ENCODE measurements around the gene HS6ST1. TPM values are rescaled to one million over a fixed set of nuclear protein-coding genes. Genes with fewer than 3 reads are reported as not detected.

Gene HS6ST1
- total RNA-seq, 2 experiments from 2014 or later: 13.6 to 17.6 TPM

DNA sequence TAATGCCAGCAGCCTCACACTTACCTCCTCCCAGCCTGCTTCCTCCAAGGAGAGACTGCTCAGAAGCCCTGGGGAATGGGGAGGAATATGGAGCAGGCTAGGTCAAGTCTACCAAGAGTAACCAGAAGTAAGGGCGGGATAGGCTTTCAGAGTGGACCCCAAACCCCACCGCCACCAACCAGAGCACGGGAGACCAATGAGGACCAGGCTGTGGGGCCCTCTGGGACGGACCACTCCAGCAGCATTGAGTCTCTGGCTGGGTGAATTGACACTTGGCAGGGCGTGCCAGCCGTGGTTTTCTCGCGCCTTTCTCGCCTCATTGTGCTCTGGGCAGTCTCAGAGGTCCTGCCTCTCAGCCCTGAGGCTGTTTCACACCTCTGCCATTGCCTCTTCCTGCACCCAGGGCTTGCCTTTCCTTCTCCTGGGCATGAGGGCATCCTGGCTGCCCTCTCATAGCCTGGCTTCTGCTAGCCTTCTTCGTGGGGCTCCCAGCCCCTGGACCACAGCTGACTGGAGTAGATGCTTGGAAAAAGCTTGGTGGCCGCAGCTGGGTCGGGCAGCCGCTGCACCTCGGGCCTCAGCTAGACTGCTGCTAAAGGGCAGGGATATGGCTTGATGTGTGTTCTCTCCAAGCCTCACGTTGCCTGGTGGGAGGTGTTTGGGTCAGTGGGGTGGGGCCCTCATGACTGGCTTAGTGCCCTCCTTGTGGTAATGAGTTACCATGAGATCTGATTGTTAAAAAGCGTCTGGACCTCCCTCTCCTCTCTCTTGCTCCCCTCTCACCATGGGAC lies 40.5 kb upstream of the HS6ST1 start:
- Histone ChIP-seq H2AFZ (ENCODE audit: low read length) (no peak overlapping the region), H4K20me1 (ENCODE audit: insufficient read depth, low read length) (no peaks in the 10 kb centered on the region), H3K4me1 (ENCODE audit: insufficient read depth, low read length, poor library complexity, severe bottlenecking) (no peaks in the 10 kb centered on the region), H3K27ac (ENCODE audit: low read depth, low read length, poor library complexity, severe bottlenecking) (no peak overlapping the region), H3K79me2 (ENCODE audit: insufficient read depth, low read depth, low read length) (no peaks in the 10 kb centered on the region), H3K4me3 (ENCODE audit: low read depth, low read length, poor library complexity, severe bottlenecking) (no peak overlapping the region), H3K36me3 (ENCODE audit: insufficient read depth, low read length) (no peaks in the 10 kb centered on the region), H3K4me2 (ENCODE audit: low read length) (no peak overlapping the region), H3K9me2 (ENCODE audit: insufficient read depth, low read length) (no peaks in the 10 kb centered on the region), H3K9me3 (ENCODE audit: low read length) (no peaks in the 10 kb centered on the region)
- intact Hi-C loops (cut with micrococcal nuclease; ENCODE audit: unreplicated experiment): no loop called here
- TF ChIP-seq, protein P1, sequence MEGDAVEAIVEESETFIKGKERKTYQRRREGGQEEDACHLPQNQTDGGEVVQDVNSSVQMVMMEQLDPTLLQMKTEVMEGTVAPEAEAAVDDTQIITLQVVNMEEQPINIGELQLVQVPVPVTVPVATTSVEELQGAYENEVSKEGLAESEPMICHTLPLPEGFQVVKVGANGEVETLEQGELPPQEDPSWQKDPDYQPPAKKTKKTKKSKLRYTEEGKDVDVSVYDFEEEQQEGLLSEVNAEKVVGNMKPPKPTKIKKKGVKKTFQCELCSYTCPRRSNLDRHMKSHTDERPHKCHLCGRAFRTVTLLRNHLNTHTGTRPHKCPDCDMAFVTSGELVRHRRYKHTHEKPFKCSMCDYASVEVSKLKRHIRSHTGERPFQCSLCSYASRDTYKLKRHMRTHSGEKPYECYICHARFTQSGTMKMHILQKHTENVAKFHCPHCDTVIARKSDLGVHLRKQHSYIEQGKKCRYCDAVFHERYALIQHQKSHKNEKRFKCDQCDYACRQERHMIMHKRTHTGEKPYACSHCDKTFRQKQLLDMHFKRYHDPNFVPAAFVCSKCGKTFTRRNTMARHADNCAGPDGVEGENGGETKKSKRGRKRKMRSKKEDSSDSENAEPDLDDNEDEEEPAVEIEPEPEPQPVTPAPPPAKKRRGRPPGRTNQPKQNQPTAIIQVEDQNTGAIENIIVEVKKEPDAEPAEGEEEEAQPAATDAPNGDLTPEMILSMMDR (conservative IDR thresholded peaks at IDR 0.05; ENCODE audit: low read length): no peak
- TF ChIP-seq EZH2phosphoT487 (IDR thresholded peaks at IDR 0.05; ENCODE audit: borderline replicate concordance, low read depth, low read length): no peak
- BruUV-seq (replicated peaks): no TSS peak
- ChIA-PET POLR2A (no interaction called here), CTCF (ENCODE audit: unreplicated experiment) (no interaction called here)
- DNase-seq (ENCODE audit: low spot score): no peak

DNA sequence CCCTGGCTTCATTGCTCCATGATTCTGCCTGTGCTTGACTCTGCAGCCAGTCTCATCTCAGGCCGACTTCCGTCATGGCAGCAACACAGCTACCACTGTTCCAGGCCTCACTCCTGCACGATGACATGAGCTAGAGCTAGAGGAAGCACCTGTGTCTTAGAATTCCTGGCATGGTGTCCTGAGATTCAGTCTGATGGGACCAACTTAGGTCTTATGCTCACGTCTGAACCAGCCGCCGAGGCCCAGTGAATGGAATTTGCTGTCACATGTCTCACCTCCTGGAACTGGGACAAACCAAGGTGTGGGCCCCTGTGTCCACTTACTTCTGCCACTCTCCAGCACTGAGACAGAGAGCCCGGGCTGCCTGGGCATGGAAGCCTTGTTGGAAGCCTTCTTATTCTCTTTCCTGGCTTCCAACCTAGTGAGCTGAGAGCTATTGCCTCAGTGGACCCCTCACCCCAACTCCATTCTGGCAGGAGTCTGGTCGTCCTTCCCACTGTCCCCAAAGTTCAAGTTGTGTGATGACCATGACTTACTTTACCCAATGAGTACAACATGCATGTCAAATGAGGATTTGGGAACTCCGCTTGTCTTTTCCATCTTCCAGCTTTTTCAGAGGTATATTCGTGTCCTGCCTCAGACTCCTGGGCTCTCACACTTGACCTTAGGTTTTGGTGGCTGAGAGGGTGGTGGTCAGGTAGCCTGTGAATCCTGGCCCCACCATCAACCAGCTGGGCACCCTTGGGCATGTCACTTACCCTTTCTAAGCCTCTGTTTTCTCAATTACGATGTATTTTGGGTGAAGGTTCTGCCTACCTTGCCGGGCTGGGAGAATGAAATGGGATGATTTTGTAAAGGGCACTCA lies 39.1 kb upstream of the HS6ST1 start:
- Histone ChIP-seq H3K9me3 (ENCODE audit: low read length) (no peaks in the 10 kb centered on the region), H3K9me2 (ENCODE audit: insufficient read depth, low read length) (no peaks in the 10 kb centered on the region), H3K4me2 (ENCODE audit: low read length) (no peak overlapping the region), H4K20me1 (ENCODE audit: insufficient read depth, low read length) (no peaks in the 10 kb centered on the region), H3K79me2 (ENCODE audit: insufficient read depth, low read depth, low read length) (no peaks in the 10 kb centered on the region), H2AFZ (ENCODE audit: low read length) (no peak overlapping the region), H3K4me3 (ENCODE audit: low read depth, low read length, poor library complexity, severe bottlenecking) (no peak overlapping the region), H3K27ac (ENCODE audit: low read depth, low read length, poor library complexity, severe bottlenecking) (no peak overlapping the region), H3K4me1 (ENCODE audit: insufficient read depth, low read length, poor library complexity, severe bottlenecking) (no peaks in the 10 kb centered on the region), H3K36me3 (ENCODE audit: insufficient read depth, low read length) (no peaks in the 10 kb centered on the region)
- no peak for DNase-seq (ENCODE audit: low spot score)
- intact Hi-C loops (cut with micrococcal nuclease; ENCODE audit: unreplicated experiment): no loop called here
- TF ChIP-seq, protein P1 (conservative IDR thresholded peaks at IDR 0.05; ENCODE audit: low read length): no peak
- ChIA-PET CTCF (ENCODE audit: unreplicated experiment) (no interaction called here), POLR2A (no interaction called here)
- no TSS peak for BruUV-seq (replicated peaks)

DNA sequence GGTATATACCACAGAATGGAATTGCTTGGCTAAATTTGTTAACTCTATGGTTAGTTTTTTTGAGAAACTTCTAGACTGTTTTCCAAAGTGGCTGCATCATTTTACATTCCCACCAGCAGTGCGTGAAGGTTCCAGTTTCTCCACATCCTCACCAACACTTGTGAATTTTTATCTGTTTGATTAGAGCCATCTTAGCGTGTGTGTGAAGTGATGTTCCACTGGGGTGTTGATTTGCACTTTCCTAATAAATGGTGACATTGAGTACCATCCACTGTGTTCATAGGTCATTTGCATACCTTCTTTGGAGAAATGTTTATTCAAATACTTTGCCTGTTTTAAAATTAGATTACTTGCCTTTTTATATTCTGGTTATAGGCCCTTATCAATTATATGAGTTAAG lies 37.5 kb upstream of the HS6ST1 start:
- BruUV-seq (replicated peaks): no TSS peak
- CTCF ChIA-PET (ENCODE audit: unreplicated experiment): no interaction called here
- no peak overlapping the region for H3K27ac ChIP-seq (ENCODE audit: low read depth, low read length, poor library complexity, severe bottlenecking)
- no peaks in the 10 kb centered on the region for H3K9me3 ChIP-seq (ENCODE audit: low read length)
- H3K4me1 ChIP-seq (ENCODE audit: insufficient read depth, low read length, poor library complexity, severe bottlenecking): no peaks in the 10 kb centered on the region
- no peaks in the 10 kb centered on the region for H3K9me2 ChIP-seq (ENCODE audit: insufficient read depth, low read length)
- TF ChIP-seq, protein P1 (conservative IDR thresholded peaks at IDR 0.05; ENCODE audit: low read length): no peak
- no peak for TF ChIP-seq EZH2phosphoT487 (IDR thresholded peaks at IDR 0.05; ENCODE audit: borderline replicate concordance, low read depth, low read length)
- no peaks in the 10 kb centered on the region for H3K36me3 ChIP-seq (ENCODE audit: insufficient read depth, low read length)
- DNase-seq (ENCODE audit: low spot score): no peak
- POLR2A ChIA-PET: no interaction called here
- H3K4me2 ChIP-seq (ENCODE audit: low read length): no peak overlapping the region
- no peak overlapping the region for H2AFZ ChIP-seq (ENCODE audit: low read length)
- no peaks in the 10 kb centered on the region for H3K79me2 ChIP-seq (ENCODE audit: insufficient read depth, low read depth, low read length)
- no peak overlapping the region for H3K4me3 ChIP-seq (ENCODE audit: low read depth, low read length, poor library complexity, severe bottlenecking)
- no peaks in the 10 kb centered on the region for H4K20me1 ChIP-seq (ENCODE audit: insufficient read depth, low read length)
- intact Hi-C loops (cut with micrococcal nuclease; ENCODE audit: unreplicated experiment): no loop called here
